ENCODE results near the gene DIAPH3.

DNA sequence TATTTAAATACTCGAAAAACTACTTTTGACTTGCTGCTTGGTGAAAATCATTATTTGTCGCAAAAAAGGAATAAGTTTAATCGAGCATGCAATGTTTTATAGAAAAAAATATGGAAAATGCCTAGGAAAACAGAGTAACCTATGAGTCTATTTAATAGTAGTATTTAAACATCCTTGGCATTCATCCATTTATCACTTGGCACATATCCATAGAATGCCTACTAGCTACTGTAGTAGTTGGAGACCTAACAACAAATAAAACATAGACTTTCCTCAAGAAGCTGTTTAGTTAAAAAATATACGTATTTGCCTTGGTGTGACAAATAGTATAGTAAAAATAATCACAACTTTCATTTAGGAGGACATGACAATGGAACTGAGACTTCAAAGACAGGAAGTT, 302.1 kb downstream of the DIAPH3 start:
- TF ChIP-seq CTCF (IDR thresholded peaks at IDR 0.05) (no peak), ZFX (IDR thresholded peaks at IDR 0.05; ENCODE audit: borderline replicate concordance) (no peak)

Measured in 22Rv1 (cell line).